Measurements from ENCODE around the gene KCNQ1OT1.

DNA sequence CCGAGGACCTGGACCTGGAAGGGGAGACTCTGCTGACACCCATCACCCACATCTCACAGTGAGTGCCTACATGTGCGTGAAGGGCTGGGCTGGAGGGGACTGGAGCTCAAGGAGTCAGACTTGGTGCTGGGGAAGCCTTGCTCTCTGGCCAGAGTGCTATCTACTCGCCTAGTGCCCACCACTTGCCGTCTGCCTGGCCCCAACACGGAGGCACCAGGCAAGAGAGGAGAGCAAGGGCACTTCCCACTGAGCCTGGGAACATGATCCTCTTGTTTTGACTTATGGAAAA is 37.8 kb downstream of the KCNQ1OT1 start:
- TF ChIP-seq POLR2A (IDR thresholded peaks at IDR 0.05) = no peak
- TF ChIP-seq, protein P1, sequence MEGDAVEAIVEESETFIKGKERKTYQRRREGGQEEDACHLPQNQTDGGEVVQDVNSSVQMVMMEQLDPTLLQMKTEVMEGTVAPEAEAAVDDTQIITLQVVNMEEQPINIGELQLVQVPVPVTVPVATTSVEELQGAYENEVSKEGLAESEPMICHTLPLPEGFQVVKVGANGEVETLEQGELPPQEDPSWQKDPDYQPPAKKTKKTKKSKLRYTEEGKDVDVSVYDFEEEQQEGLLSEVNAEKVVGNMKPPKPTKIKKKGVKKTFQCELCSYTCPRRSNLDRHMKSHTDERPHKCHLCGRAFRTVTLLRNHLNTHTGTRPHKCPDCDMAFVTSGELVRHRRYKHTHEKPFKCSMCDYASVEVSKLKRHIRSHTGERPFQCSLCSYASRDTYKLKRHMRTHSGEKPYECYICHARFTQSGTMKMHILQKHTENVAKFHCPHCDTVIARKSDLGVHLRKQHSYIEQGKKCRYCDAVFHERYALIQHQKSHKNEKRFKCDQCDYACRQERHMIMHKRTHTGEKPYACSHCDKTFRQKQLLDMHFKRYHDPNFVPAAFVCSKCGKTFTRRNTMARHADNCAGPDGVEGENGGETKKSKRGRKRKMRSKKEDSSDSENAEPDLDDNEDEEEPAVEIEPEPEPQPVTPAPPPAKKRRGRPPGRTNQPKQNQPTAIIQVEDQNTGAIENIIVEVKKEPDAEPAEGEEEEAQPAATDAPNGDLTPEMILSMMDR (IDR thresholded peaks at IDR 0.05) = no peak

All from adrenal gland (tissue), 5 donors.